ENCODE data around the gene RIMKLB.
"Not testable (repeated sequence)": the region's sequence is repeated elsewhere in the genome, so short reads cannot be mapped to it uniquely, and the experiment has no call there.

DNA sequence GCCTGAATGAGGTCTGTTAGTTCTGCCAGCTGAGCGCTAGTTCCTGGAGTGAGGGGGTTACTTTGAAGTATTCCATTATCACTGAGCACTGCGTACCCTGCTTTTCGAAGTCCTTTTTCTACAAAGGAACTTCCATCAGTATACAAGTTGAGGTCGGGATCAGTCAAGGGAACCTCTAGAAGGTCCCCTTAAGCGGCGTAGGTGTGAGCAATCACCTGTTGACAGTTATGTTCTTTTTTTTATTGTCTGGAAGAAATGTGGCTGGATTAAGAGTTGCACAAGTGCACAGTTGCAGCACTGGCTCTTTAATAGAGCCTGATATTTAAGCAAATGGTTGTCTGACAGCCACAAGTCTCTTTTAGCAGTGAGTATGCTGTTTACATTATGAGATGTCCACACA, 64.9 kb downstream of the RIMKLB start:
- TF ChIP-seq CTCF, POLR2A (IDR thresholded peaks at IDR 0.05): not testable (repeated sequence)
